ENCODE data around the gene MED20. TPM values are rescaled to one million over a fixed set of nuclear protein-coding genes. Genes with fewer than 3 reads are reported as not detected.

Gene MED20
- total and polyA plus RNA-seq, 2 of the 8 experiments (the other 6 are each of a cell fraction or from before 2014, with no cell fraction given), result 38.7 to 51.8 TPM

GRCh38 chr6:41878961-41879405 is 42.0 kb downstream of the MED20 start:
- Histone ChIP-seq H3K56ac (replicated peaks; ENCODE audit: insufficient read length, low read depth, low read length) (no peak overlapping the region), H3K9me3 (ENCODE audit: insufficient read depth in 2 of 2, low read depth in 1 of 2, low read length in 1 of 2) (no peaks in the 10 kb centered on the region), H4K20me1 (replicated peaks in 1 of 2; ENCODE audit: control insufficient read depth in 1 of 2, insufficient read depth in 2 of 2, low read length in 2 of 2) (peaks cover 0 to under 1% of the 10 kb centered on the region in 2 experiments), H3K23ac (ENCODE audit: insufficient read length) (no peak overlapping the region), H3K4me3 (ENCODE audit: extremely low read depth in 1 of 4, insufficient read depth in 2 of 4, low read depth in 3 of 4, low read length in 4 of 4) (no peak overlapping the region), H2BK20ac (ENCODE audit: low read length) (no peak overlapping the region), H3K27ac (ENCODE audit: low read depth, low read length) (no peak overlapping the region), H2BK120ac (replicated peaks; ENCODE audit: low read depth, low read length) (no peak overlapping the region), H3K14ac (ENCODE audit: insufficient read length) (no peak overlapping the region), H3K9ac (replicated peaks in 1 of 4; ENCODE audit: extremely low read depth in 1 of 4, low read depth in 3 of 4, low read length in 3 of 4) (no peak overlapping the region), H4K8ac (ENCODE audit: extremely low read depth, insufficient read depth, low read length) (no peak overlapping the region), H3K4me2 (ENCODE audit: insufficient read depth in 1 of 2, low read depth in 2 of 2, low read length in 2 of 2) (no peak overlapping the region), H3K79me2 (ENCODE audit: control insufficient read depth in 1 of 2, insufficient read depth in 2 of 2, low read length in 2 of 2) (peaks cover 0 to 10% of the 10 kb centered on the region in 2 experiments; a peak in 1 of 4 replicates), H3K36me3 (ENCODE audit: control insufficient read depth in 2 of 4, insufficient read depth in 4 of 4, low read length in 3 of 4) (no peaks in the 10 kb centered on the region), H2BK5ac (ENCODE audit: low read depth, low read length) (no peak overlapping the region), H3K23me2 (ENCODE audit: low read depth, low read length) (no peaks in the 10 kb centered on the region), H2BK15ac (ENCODE audit: low read length) (no peak overlapping the region), H3K4me1 (replicated peaks in 1 of 4; ENCODE audit: control insufficient read depth in 3 of 4, insufficient read depth in 4 of 4, low read length in 3 of 4) (no peaks in the 10 kb centered on the region), H2BK12ac (ENCODE audit: low read depth, low read length) (no peak overlapping the region), H2AK5ac (ENCODE audit: low read depth, low read length) (no peak overlapping the region; the same call in none of the 2 replicates), H3K79me1 (ENCODE audit: low read depth, low read length) (no peaks in the 10 kb centered on the region; the same call in 1 of the 2 replicates), H3K27me3 (replicated peaks in 1 of 4; ENCODE audit: control insufficient read depth in 3 of 4, extremely low read depth in 1 of 4, insufficient read depth in 3 of 4, low read length in 3 of 4) (no peaks in the 10 kb centered on the region), H3K18ac (ENCODE audit: extremely low read depth, low read length) (no peak overlapping the region), H4K91ac (replicated peaks; ENCODE audit: insufficient read length, low read length) (no peak overlapping the region), H2AFZ (ENCODE audit: low read length) (no peak overlapping the region), H3K4ac (replicated peaks; ENCODE audit: insufficient read length, low read depth, low read length) (no peak overlapping the region), H4K5ac (ENCODE audit: insufficient read length, low read depth, low read length) (no peak overlapping the region)
- FAIRE-seq (no peak), DNase-seq (ENCODE audit: low read depth in 1 of 2, low spot score in 2 of 2) (no peak)
- CTCF ChIA-PET (ENCODE audit: partially characterized antibody), result no interaction called here
- 93% methylated on average over 5 of the region's 5 CpGs; no CpG with 5 or more reads in 1 of the 2 experiments for WGBS, 2 experiments (ENCODE audit: extremely low coverage in 1 of 2, insufficient coverage in 1 of 2, insufficient read length in 1 of 2, insufficient replicate concordance in 2 of 2, low coverage in 1 of 2, low lambda C conversion rate in 2 of 2, missing lambda C conversion rate in 1 of 2)
- POLR2A ChIA-PET (ENCODE audit: partially characterized antibody), result interaction anchor here (1.2 to 1.6 kb wide), 3 partner anchors 42 to 87 kb away, joined by 3 to 5 read pairs (median 4); partner anchors contain the start of genes BYSL and MED20
- TF ChIP-seq ATF2 (IDR thresholded peaks at IDR 0.05; ENCODE audit: low read length), result no peak
- TF ChIP-seq TEAD4 (IDR thresholded peaks at IDR 0.05; ENCODE audit: low read depth, low read length), result no peak
- TF ChIP-seq NANOG (IDR thresholded peaks at IDR 0.05; ENCODE audit: insufficient read depth, low read depth, low read length, poor library complexity, severe bottlenecking), result no peak
- TF ChIP-seq TAF1 (IDR thresholded peaks at IDR 0.05; ENCODE audit: low read depth, low read length), result no peak
- no peak for TF ChIP-seq RNF2 (IDR thresholded peaks at IDR 0.05; ENCODE audit: borderline replicate concordance, low read depth, low read length, missing control alignments, poor library complexity, severe bottlenecking)
- TF ChIP-seq CEBPB (IDR thresholded peaks at IDR 0.05; ENCODE audit: low read depth, low read length), result no peak
- TF ChIP-seq CBX8 (IDR thresholded peaks at IDR 0.05; ENCODE audit: borderline replicate concordance, low read depth, low read length), result no peak
- no peak for TF ChIP-seq ASH2L (IDR thresholded peaks at IDR 0.05; ENCODE audit: low read length)
- no peak for TF ChIP-seq CTBP2 (IDR thresholded peaks at IDR 0.05; ENCODE audit: borderline replicate concordance, insufficient read depth, insufficient read length, low read length)
- no peak for TF ChIP-seq TBP (IDR thresholded peaks at IDR 0.05; ENCODE audit: low read depth, low read length)
- no peak for TF ChIP-seq EP300 (IDR thresholded peaks at IDR 0.05; ENCODE audit: borderline replicate concordance in 1 of 2, low read depth in 2 of 2, low read length in 2 of 2)
